Natural killer cell (primary cell): ENCODE measurements around the gene FKBP1A. TPM values are rescaled to one million over a fixed set of nuclear protein-coding genes. Genes with fewer than 3 reads are reported as not detected.

ENCODE experiments used
- ATAC-seq, 3 donors: fragments of 150-1000 bp in 2 of 3; fragments of 200-7000 bp in 1 of 3; cut with Tn5 transposase; 1 replicate in 1 of 3; 2 replicates in 2 of 3; pipeline ENCODE4 v1.10.0; 2021; ENCODE audit warnings: mild to moderate bottlenecking in 2 of 3, moderate library complexity in 2 of 3
- DNase-seq, 2 donors: peaks; one replicate each; pipeline versions ENCODE4 v3.0.0 to v3.0.0-alpha.2; 2013 to 2021; ENCODE audit warnings: mixed read lengths in 1 of 2
- H3K27ac ChIP-seq: one replicate; pipeline ENCODE4 v1.5.1; 2013; ENCODE audit warnings: mild to moderate bottlenecking, low read length
- H3K27me3 ChIP-seq: one replicate; pipeline ENCODE4 v1.6.1; 2013; ENCODE audit warnings: low read length; ENCODE audit not compliant: control insufficient read depth, insufficient read depth
- H3K36me3 ChIP-seq: one replicate; pipeline ENCODE4 v1.6.1; 2013; ENCODE audit warnings: low read length; ENCODE audit not compliant: control insufficient read depth, insufficient read depth
- H3K4me1 ChIP-seq: one replicate; pipeline ENCODE4 v1.6.1; 2013; ENCODE audit warnings: low read length; ENCODE audit not compliant: control insufficient read depth, insufficient read depth
- H3K4me3 ChIP-seq: one replicate; pipeline ENCODE4 v1.5.1; 2013; ENCODE audit warnings: low read length
- H3K9me3 ChIP-seq: one replicate; pipeline ENCODE4 v1.6.1; 2013; ENCODE audit warnings: low read length; ENCODE audit not compliant: control insufficient read depth, insufficient read depth
- H3K27ac Mint-ChIP-seq, 2 donors: one replicate each; pipeline ENCODE4 v1.8.0; 2022; ENCODE audit warnings: mild to moderate bottlenecking in 2 of 2, mixed read lengths in 2 of 2, moderate library complexity in 1 of 2
- H3K27me3 Mint-ChIP-seq, 2 donors: one replicate each; pipeline ENCODE4 v1.8.0; 2022; ENCODE audit warnings: low read depth in 2 of 2, mixed read lengths in 2 of 2
- H3K36me3 Mint-ChIP-seq: one replicate; pipeline ENCODE4 v1.8.0; 2022; ENCODE audit warnings: mixed read lengths
- H3K4me1 Mint-ChIP-seq, 2 donors: one replicate each; pipeline ENCODE4 v1.8.0; 2022; ENCODE audit warnings: mixed read lengths in 2 of 2
- H3K4me3 Mint-ChIP-seq: one replicate; pipeline ENCODE4 v1.8.0; 2022; ENCODE audit warnings: mild to moderate bottlenecking, moderate library complexity, mixed read lengths
- H3K9me3 Mint-ChIP-seq, 2 donors: one replicate each; pipeline ENCODE4 v1.8.0; 2022; ENCODE audit warnings: mixed read lengths in 2 of 2
- CTCF ChIP-seq: fragments of 200-600 bp; IDR thresholded peaks from one replicate; pipeline ENCODE4 v1.8.0; 2022; ENCODE audit warnings: antibody characterized with exemption
- WGBS: methylation state at CpG from one replicate; pipeline ENCODE4 v1.1.7; 2013; ENCODE audit warnings: missing lambda C conversion rate; ENCODE audit not compliant: insufficient coverage; 5-methylcytosine and 5-hydroxymethylcytosine counted together
- intact Hi-C: fragments of 100-400 bp; cut with micrococcal nuclease; formaldehyde crosslinking; loops from one replicate; pipeline ENCODE4 v1.14.2; 2022
- total RNA-seq, 4 donors: library from RNA; stranded (reverse); fragments of 120-200 nt in 1 of 4; gene quantifications; one replicate each; pipeline versions ENCODE4 v1.2.3 to v1.2.4, GENCODE V29; 2013 to 2022

Gene FKBP1A
- total RNA-seq, 3 donors from 2014 or later (not counting 1 experiment from before 2014, with no cell fraction given) = 74.6 to 76.4 (median 75.4) TPM

DNA sequence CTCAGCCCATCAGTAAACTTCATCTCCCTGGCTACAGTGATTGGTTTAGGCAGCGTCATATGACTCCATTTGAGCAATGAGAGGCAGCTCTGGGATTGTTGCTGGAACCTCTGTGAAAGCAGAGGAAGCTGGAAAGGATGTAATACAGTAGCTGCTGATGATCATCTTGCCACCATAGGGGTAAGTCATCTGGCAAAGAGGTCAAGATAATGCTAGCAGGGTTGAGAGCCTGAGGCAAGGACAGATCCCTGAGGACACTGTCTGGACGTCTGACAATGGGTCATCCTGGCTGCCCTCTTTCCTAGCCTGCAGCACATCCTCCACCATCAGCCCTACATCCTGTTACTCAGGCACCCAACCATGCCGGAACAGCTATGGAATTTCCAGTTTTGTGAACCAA lies 25.5 kb upstream of the FKBP1A start:
- H3K9me3 ChIP-seq = peaks cover 8% of the 10 kb centered on the region
- H3K4me1 ChIP-seq = no peaks in the 10 kb centered on the region
- no peaks in the 10 kb centered on the region for H3K36me3 ChIP-seq
- peaks cover 15% of the 10 kb centered on the region for H3K27me3 ChIP-seq
- no peak overlapping the region for H3K4me3 Mint-ChIP-seq
- TF ChIP-seq CTCF = no peak
- no peak overlapping the region for H3K4me3 ChIP-seq
- H3K27me3 Mint-ChIP-seq = peaks cover 64 to 92% of the 10 kb centered on the region in 2 donors
- no peaks in the 10 kb centered on the region for H3K4me1 Mint-ChIP-seq
- H3K27ac ChIP-seq = no peak overlapping the region
- ATAC-seq (no peak), DNase-seq (no peak)
- H3K9me3 Mint-ChIP-seq = peaks cover 4 to 7% of the 10 kb centered on the region in 2 donors
- peaks cover 23% of the 10 kb centered on the region for H3K36me3 Mint-ChIP-seq
- no peak overlapping the region for H3K27ac Mint-ChIP-seq
- 94% methylated on average over 3 of the region's 3 CpGs for WGBS
- intact Hi-C loops = no loop called here

- DNase-seq (no peak), ATAC-seq (no peak)
- H3K9me3 Mint-ChIP-seq = peaks cover 4 to 7% of the 10 kb centered on the region in 2 donors
- H3K27ac ChIP-seq = no peak overlapping the region
- H3K9me3 ChIP-seq = peaks cover 8% of the 10 kb centered on the region
- H3K36me3 Mint-ChIP-seq = peaks cover 23% of the 10 kb centered on the region
- peaks cover 61 to 91% of the 10 kb centered on the region in 2 donors for H3K27me3 Mint-ChIP-seq
- H3K27me3 ChIP-seq = peaks cover 15% of the 10 kb centered on the region
- H3K27ac Mint-ChIP-seq = no peak overlapping the region
- no peaks in the 10 kb centered on the region for H3K36me3 ChIP-seq
- H3K4me3 ChIP-seq = no peak overlapping the region
- H3K4me1 Mint-ChIP-seq = no peaks in the 10 kb centered on the region
- no peak overlapping the region for H3K4me3 Mint-ChIP-seq
- TF ChIP-seq CTCF = no peak
- no peaks in the 10 kb centered on the region for H3K4me1 ChIP-seq
- intact Hi-C loops = no loop called here
These were observed 24.9 kb upstream of the FKBP1A start for GRCh38 chr20:1417790-1418189.

DNA sequence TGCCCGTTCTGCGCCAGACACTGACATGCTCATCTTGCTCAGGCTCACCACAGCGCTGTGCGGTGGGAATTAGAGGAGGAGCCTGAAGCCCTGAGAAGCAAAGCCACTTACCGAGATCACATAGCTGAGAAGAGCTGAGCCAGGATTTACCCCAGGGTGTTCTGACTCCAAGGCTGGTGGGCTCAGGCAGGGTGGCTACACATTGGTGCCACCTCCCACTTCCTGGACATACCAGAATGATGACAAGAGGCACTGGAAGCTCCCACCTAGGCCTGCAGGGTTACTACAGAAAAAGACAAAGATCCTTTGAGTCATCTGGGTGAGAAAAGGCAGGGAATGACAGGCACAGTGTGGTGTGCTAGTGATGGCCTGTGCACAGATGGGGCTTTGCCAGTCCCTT lies 24.4 kb upstream of the FKBP1A start:
- no peaks in the 10 kb centered on the region for H3K4me1 ChIP-seq
- whole genome bisulfite sequencing = 84% methylated on average over 5 of the region's 5 CpGs

More for the DNA sequence above, 24.4 kb upstream of the FKBP1A start:
- H3K27me3 Mint-ChIP-seq = peaks cover 57 to 91% of the 10 kb centered on the region in 2 donors
- peaks cover 18% of the 10 kb centered on the region for H3K27me3 ChIP-seq
- intact Hi-C loops = no loop called here
- no peak overlapping the region for H3K27ac ChIP-seq
- no peak overlapping the region for H3K4me3 Mint-ChIP-seq
- H3K4me3 ChIP-seq = no peak overlapping the region
- ATAC-seq (no peak), DNase-seq (no peak)
- no peak overlapping the region for H3K27ac Mint-ChIP-seq
- peaks cover 4 to 7% of the 10 kb centered on the region in 2 donors for H3K9me3 Mint-ChIP-seq
- peaks cover 8% of the 10 kb centered on the region for H3K9me3 ChIP-seq
- H3K4me1 Mint-ChIP-seq = no peaks in the 10 kb centered on the region
- no peak for TF ChIP-seq CTCF
- no peaks in the 10 kb centered on the region for H3K36me3 ChIP-seq
- peaks cover 23% of the 10 kb centered on the region for H3K36me3 Mint-ChIP-seq
